HepG2 (cell line): Measurements from ENCODE around the gene ZNF578. TPM values are rescaled to one million over a fixed set of nuclear protein-coding genes. Genes with fewer than 3 reads are reported as not detected.

Experiments used
- CC2D1A ChIP-seq: sonication (generic); formaldehyde crosslinking; IDR thresholded peaks from 2 replicates; pipeline ENCODE4 v1.8.1; 2023; ENCODE audit warnings: mild to moderate bottlenecking, missing genetic modification reagents
- CREB1 ChIP-seq, 2 experiments: fragments of 450-650 bp in 1 of 2; IDR thresholded peaks; 2 replicates each; pipeline ENCODE4 v1.6.1; 2016 to 2017; ENCODE audit warnings: control low read depth in 1 of 2, mild to moderate bottlenecking in 1 of 2, missing compliant biosample characterization in 1 of 2, missing genetic modification characterization in 1 of 2
- ERF ChIP-seq: IDR thresholded peaks from 2 replicates; pipeline ENCODE4 v1.6.1; 2018; ENCODE audit warnings: missing biosample characterization, missing genetic modification reagents
- HNF1B ChIP-seq: sonication (generic); formaldehyde crosslinking; IDR thresholded peaks from 2 replicates; pipeline ENCODE4 v1.5.1; 2020; ENCODE audit warnings: mild to moderate bottlenecking, moderate library complexity, missing genetic modification reagents
- HNRNPL ChIP-seq: fragments of 200-400 bp; formaldehyde crosslinking; IDR thresholded peaks from 2 replicates; pipeline ENCODE4 v1.6.1; 2017; ENCODE audit warnings: mild to moderate bottlenecking, low read depth, low read length
- KDM4B ChIP-seq: sonication (generic); formaldehyde crosslinking; IDR thresholded peaks from 2 replicates; pipeline ENCODE4 v1.4.0; 2020; ENCODE audit warnings: missing genetic modification reagents
- PBX2 ChIP-seq: IDR thresholded peaks from 2 replicates; pipeline ENCODE4 v1.6.1; 2016; ENCODE audit warnings: control low read depth
- POLR2AphosphoS5 ChIP-seq: IDR thresholded peaks from 2 replicates; pipeline ENCODE4 v1.6.1; 2012; ENCODE audit warnings: low read depth, low read length
- RXRB ChIP-seq: IDR thresholded peaks from 2 replicates; pipeline ENCODE4 v1.6.1; 2016; ENCODE audit warnings: borderline replicate concordance, missing genetic modification reagents, missing compliant biosample characterization
- U2AF1 ChIP-seq: fragments of 200-400 bp; formaldehyde crosslinking; optimal IDR thresholded peaks from 2 replicates; pipeline ENCODE3; 2017; ENCODE audit warnings: mild to moderate bottlenecking, low read depth, low read length
- YY1 ChIP-seq: IDR thresholded peaks from 2 replicates; pipeline ENCODE4 v1.6.1; 2011; ENCODE audit warnings: low read length, low read depth, moderate library complexity, mild to moderate bottlenecking; ENCODE audit not compliant: insufficient read depth, insufficient replicate concordance
- ZBTB3 ChIP-seq: sonication (generic); formaldehyde crosslinking; IDR thresholded peaks from 2 replicates; pipeline ENCODE4 v1.4.0; 2020; ENCODE audit warnings: low read depth, mild to moderate bottlenecking, moderate library complexity, missing genetic modification reagents, borderline replicate concordance
- ZNF142 ChIP-seq: sonication (generic); formaldehyde crosslinking; IDR thresholded peaks from 2 replicates; pipeline ENCODE4 v1.4.0; 2020; ENCODE audit warnings: missing genetic modification reagents
- ZNF350 ChIP-seq: sonication (generic); formaldehyde crosslinking; IDR thresholded peaks from 2 replicates; pipeline ENCODE4 v1.4.0; 2020; ENCODE audit warnings: mild to moderate bottlenecking, low read depth, missing genetic modification reagents, borderline replicate concordance
- ZNF567 ChIP-seq: sonication (generic); formaldehyde crosslinking; IDR thresholded peaks from 2 replicates; pipeline ENCODE4 v1.8.1; 2023; ENCODE audit warnings: mild to moderate bottlenecking, missing genetic modification reagents, borderline replicate concordance
- ZNF616 ChIP-seq: sonication (generic); formaldehyde crosslinking; IDR thresholded peaks from 2 replicates; pipeline ENCODE4 v1.5.0; 2020; ENCODE audit warnings: low read depth, mild to moderate bottlenecking, missing genetic modification reagents
- ZNF761 ChIP-seq: sonication (generic); formaldehyde crosslinking; conservative IDR thresholded peaks from 2 replicates; pipeline ENCODE4 v1.4.0; 2020; ENCODE audit warnings: mild to moderate bottlenecking, missing genetic modification reagents
- ZNF777 ChIP-seq: sonication (generic); formaldehyde crosslinking; IDR thresholded peaks from 2 replicates; pipeline ENCODE4 v1.4.0; 2020; ENCODE audit warnings: missing genetic modification reagents
- ZUFSP ChIP-seq: sonication (generic); formaldehyde crosslinking; IDR thresholded peaks from 2 replicates; pipeline ENCODE4 v1.9.0; 2021; ENCODE audit warnings: missing genetic modification reagents, mild to moderate bottlenecking, borderline replicate concordance
- polyA plus RNA-seq, 8 experiments: library from polyadenylated mRNA; depleted of rRNA in 3 of 8; stranded (reverse) in 7 of 8; unstranded in 1 of 8; fragments of >200 nt; fragmentation: Illumina TruSeq in 4 of 8; extraction: Trizol in 4 of 8; gene quantifications; 2 replicates each; pipeline versions ENCODE4 v1.2.1 to v1.2.3, GENCODE V29; 2011 to 2016; ENCODE audit warnings: low read depth in 4 of 8, missing spikeins in 1 of 8, mixed read lengths in 1 of 8; ENCODE audit not compliant: insufficient read depth in 1 of 8
- total RNA-seq, 5 experiments: library from RNA; depleted of rRNA; stranded (reverse); fragments of >200 nt; fragmentation: Illumina TruSeq; extraction: Trizol; gene quantifications; 2 replicates each; pipeline ENCODE4 v1.2.3, GENCODE V29; 2016; ENCODE audit warnings: low read depth in 1 of 5

ZNF578 gene
- total and polyA plus RNA-seq, 2 of the 13 experiments (the other 11 are each of a cell fraction or from before 2014, with no cell fraction given): not detected

GRCh38 chr19:52527134-52527955 is 74.0 kb downstream of the ZNF578 start, which contains the start of gene ZNF808 (continued):
- TF ChIP-seq ZNF350: peak; percentile 11; the same call in 1 of the 2 replicates
- TF ChIP-seq ZNF761 (CRISPR knock-in tag): no peak
- TF ChIP-seq ZNF567 (CRISPR knock-in tag): no peak
- TF ChIP-seq YY1: no peak
- no peak for TF ChIP-seq ZUFSP (CRISPR knock-in tag)
- no peak for TF ChIP-seq CREB1 (IDR thresholded peaks at IDR 0.05)
- peak; percentile 40; the same call in 1 of the 2 replicates for TF ChIP-seq CREB1 (CRISPR knock-in tag; IDR thresholded peaks at IDR 0.05)
- TF ChIP-seq PBX2 (CRISPR knock-in tag): no peak
- 0 out of 2 replicates have a peak, but pooled peaks have one; percentile 42 for TF ChIP-seq HNF1B (CRISPR knock-in tag)
- no peak for TF ChIP-seq RXRB (CRISPR knock-in tag)
- TF ChIP-seq ZNF616 (CRISPR knock-in tag): no peak
- TF ChIP-seq ZNF142 (CRISPR knock-in tag): no peak
- no peak for TF ChIP-seq KDM4B
- no peak for TF ChIP-seq HNRNPL
- no peak for TF ChIP-seq ZBTB3
- TF ChIP-seq CC2D1A (CRISPR knock-in tag): no peak
- no peak for TF ChIP-seq ZNF777
- TF ChIP-seq U2AF1: no peak
- no peak for TF ChIP-seq ERF (CRISPR knock-in tag)
- TF ChIP-seq POLR2AphosphoS5: peak; percentile 64
